RWPE1 (cell line): Measurements from ENCODE around the gene TMEM267.

Experiments
- CTCF ChIA-PET: fragments of 350-600 bp; sonication (Branson Sonifier 250); formaldehyde crosslinking; extraction: SDS; loops from one replicate; lab custom pipeline; 2021; lab: Yijun Ruan, JAX
- POLR2A ChIA-PET: fragments of 400-600 bp; formaldehyde crosslinking; extraction: SDS; loops from one replicate; lab custom pipeline; 2020; ENCODE audit warnings: antibody characterized with exemption; ENCODE audit not compliant: low non-redundant PET; lab: Yijun Ruan, JAX
- DNase-seq: peaks from one replicate; pipeline ENCODE4 v3.0.0; 2012; ENCODE audit warnings: low spot score
- H3K27ac ChIP-seq: fragments of 450-650 bp; 2 replicates; pipeline ENCODE4 v1.5.1; 2017
- TF ChIP-seq, protein P1 (sequence below): fragments of 450-650 bp; conservative IDR thresholded peaks from 2 replicates; pipeline ENCODE4 v1.5.1; 2017; ENCODE audit warnings: low read depth, mild to moderate bottlenecking

TMEM267 gene

DNA sequence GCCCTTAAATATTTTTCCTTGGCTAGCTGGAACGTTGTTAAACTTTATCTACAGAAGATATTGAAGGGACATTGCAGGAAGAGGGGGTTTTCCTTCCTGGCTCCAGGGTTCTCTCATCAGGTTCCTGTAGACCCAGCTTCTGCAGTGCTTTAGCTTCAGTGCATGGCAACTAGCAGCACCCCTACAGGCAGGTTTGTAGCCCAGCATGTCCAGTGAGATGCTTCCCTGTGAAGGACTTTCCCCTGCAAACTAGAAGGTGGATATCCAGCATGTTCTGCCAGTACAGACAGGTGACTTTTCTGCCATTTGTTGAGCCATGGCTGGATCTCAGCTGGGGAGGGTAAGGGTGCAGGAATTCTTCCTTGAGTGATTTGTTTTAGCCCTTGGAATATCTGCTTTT lies 81.8 kb downstream of the TMEM267 start:
- no peak overlapping the region for H3K27ac ChIP-seq
- TF ChIP-seq, protein P1, sequence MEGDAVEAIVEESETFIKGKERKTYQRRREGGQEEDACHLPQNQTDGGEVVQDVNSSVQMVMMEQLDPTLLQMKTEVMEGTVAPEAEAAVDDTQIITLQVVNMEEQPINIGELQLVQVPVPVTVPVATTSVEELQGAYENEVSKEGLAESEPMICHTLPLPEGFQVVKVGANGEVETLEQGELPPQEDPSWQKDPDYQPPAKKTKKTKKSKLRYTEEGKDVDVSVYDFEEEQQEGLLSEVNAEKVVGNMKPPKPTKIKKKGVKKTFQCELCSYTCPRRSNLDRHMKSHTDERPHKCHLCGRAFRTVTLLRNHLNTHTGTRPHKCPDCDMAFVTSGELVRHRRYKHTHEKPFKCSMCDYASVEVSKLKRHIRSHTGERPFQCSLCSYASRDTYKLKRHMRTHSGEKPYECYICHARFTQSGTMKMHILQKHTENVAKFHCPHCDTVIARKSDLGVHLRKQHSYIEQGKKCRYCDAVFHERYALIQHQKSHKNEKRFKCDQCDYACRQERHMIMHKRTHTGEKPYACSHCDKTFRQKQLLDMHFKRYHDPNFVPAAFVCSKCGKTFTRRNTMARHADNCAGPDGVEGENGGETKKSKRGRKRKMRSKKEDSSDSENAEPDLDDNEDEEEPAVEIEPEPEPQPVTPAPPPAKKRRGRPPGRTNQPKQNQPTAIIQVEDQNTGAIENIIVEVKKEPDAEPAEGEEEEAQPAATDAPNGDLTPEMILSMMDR = no peak
- CTCF ChIA-PET = interaction anchor here (0.7 kb wide), 1 partner anchor 16 kb away, joined by 4 read pairs; no protein-coding TSS in a partner anchor
- POLR2A ChIA-PET = no interaction called here
- DNase-seq = no peak

DNA sequence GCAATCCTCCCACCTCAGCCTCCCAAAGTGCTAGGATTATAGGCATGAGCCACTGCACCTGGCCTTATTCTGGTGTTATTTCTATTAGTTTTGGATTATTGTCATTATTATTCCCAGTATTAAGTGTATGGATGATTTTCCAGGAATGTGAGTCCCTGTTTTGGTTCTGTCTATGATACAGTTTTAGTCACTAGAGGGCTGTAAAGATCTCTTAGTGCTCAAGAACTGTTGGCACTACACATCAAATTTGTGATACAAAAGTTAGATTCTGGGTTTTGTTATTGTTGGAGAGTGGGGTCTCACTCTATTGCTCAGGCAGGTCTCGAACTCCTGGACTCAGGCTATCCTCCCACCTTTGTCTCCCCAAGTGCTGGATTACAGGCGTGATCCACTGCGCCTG lies 83.6 kb downstream of the TMEM267 start:
- TF ChIP-seq, protein P1 = peak; percentile 30
- POLR2A ChIA-PET = no interaction called here
- no peak overlapping the region for H3K27ac ChIP-seq
- CTCF ChIA-PET = interaction anchor here (0.6 to 1.0 kb wide), 4 partner anchors 79 to 190 kb away, joined by 3 to 7 read pairs (median 5); no protein-coding TSS in a partner anchor
- no peak for DNase-seq

DNA sequence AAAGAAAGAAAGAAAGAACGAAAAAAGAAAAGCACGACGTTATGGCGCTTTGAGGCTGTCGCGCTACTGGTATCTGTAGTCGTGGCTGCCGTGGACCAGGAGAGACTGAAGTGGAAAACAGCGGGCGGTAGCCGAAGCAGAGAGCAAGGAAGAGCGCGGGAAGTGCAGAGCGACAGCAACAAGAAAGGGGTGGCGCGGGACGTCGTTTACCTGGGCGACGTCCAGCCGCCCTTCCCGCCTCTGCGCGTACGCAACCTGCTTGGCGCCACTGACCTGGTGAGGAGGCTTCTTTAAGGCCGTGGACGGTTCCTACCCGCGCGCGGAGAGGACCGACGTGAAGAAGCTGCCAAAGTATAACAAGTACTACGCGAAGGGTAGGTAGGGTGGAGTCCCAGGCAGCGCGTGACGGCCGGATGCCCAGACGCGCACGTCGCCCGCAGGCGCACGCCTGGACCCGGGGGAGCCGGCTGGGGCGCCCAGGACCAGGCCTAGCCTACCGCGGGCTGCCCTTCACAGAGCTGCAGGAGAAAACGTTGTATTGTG lies 86.8 kb downstream of the TMEM267 start:
- POLR2A ChIA-PET = interaction anchor here (0.7 to 1.8 kb wide), 3 partner anchors 87 to 201 kb away, joined by 3 to 9 read pairs (median 3); partner anchors contain the start of genes C5orf34 and TMEM267
- H3K27ac ChIP-seq = peak overlapping the region; percentile 74

More for the DNA sequence above, 86.8 kb downstream of the TMEM267 start:
- CTCF ChIA-PET = interaction anchor here (0.6 to 2.1 kb wide), 2 partner anchors 87 to 357 kb away, joined by 3 to 8 read pairs; partner anchors contain the start of gene TMEM267
- TF ChIP-seq, protein P1 = no peak
- peak; percentile 67 for DNase-seq
